Panc1 (cell line): ENCODE measurements around the gene AGTR1. TPM values are rescaled to one million over a fixed set of nuclear protein-coding genes. Genes with fewer than 3 reads are reported as not detected.

Source experiments
- ATAC-seq: fragments of 200-7000 bp; cut with Tn5 transposase; 2 replicates; pipeline ENCODE4 v1.9.1; 2020; ENCODE audit warnings: mild to moderate bottlenecking, moderate library complexity
- BruUV-seq: library from RNA; stranded (reverse); fragments of 400-500 nt; replicated peaks from 2 replicates; lab custom pipeline; 2021; lab: Mats Ljungman, UMichigan
- CTCF ChIA-PET: fragments of 300-600 bp; sonication (Branson Sonifier 250); formaldehyde crosslinking; loops from one replicate; lab custom pipeline; 2022; ENCODE audit warnings: antibody characterized with exemption; lab: Charles Lee
- POLR2A ChIA-PET: fragments of 300-600 bp; sonication (Branson Sonifier 250); formaldehyde crosslinking; loops from one replicate; lab custom pipeline; 2022; ENCODE audit warnings: antibody characterized with exemption; lab: Charles Lee
- DNase-seq: peaks from one replicate; pipeline ENCODE4 v3.0.0-alpha.2; 2010; ENCODE audit warnings: low read depth, low spot score
- H3K27ac ChIP-seq: 2 replicates; pipeline ENCODE4 v1.5.1; 2011; ENCODE audit warnings: mild to moderate bottlenecking, low read length, inconsistent platforms
- H3K27me3 ChIP-seq: fragments of 200-500 bp; sonication (Bioruptor generic); 2 replicates; pipeline ENCODE4 v1.6.0; 2014; ENCODE audit warnings: low read length, inconsistent platforms; ENCODE audit not compliant: control insufficient read depth, insufficient read depth
- H3K36me3 ChIP-seq: fragments of 200-500 bp; sonication (Bioruptor generic); 2 replicates; pipeline ENCODE4 v1.5.1; 2014; ENCODE audit warnings: inconsistent platforms, mild to moderate bottlenecking, low read length, moderate library complexity; ENCODE audit not compliant: control insufficient read depth, insufficient read depth
- H3K4me1 ChIP-seq: 2 replicates; pipeline ENCODE4 v1.5.1; 2011; ENCODE audit warnings: inconsistent platforms, mild to moderate bottlenecking, low read length, moderate library complexity; ENCODE audit not compliant: control insufficient read depth, insufficient read depth
- H3K4me3 ChIP-seq, 2 experiments: 2 replicates each; pipeline ENCODE4 v1.5.1; 2011 to 2012; ENCODE audit warnings: low read depth in 2 of 2, low read length in 2 of 2, mild to moderate bottlenecking in 2 of 2, inconsistent platforms in 1 of 2, moderate library complexity in 1 of 2
- H3K9me3 ChIP-seq: fragments of 200-500 bp; sonication (Bioruptor generic); 2 replicates; pipeline ENCODE4 v1.5.1; 2014; ENCODE audit warnings: low read depth, mild to moderate bottlenecking, inconsistent platforms, low read length, moderate library complexity; ENCODE audit not compliant: control insufficient read depth, insufficient read depth
- CTCF ChIP-seq: fragments of 450-650 bp; IDR thresholded peaks from 2 replicates; pipeline ENCODE4 v1.5.1; 2017; ENCODE audit warnings: mild to moderate bottlenecking
- POLR2AphosphoS5 ChIP-seq: IDR thresholded peaks from 2 replicates; pipeline ENCODE4 v1.6.1; 2012; ENCODE audit warnings: mild to moderate bottlenecking, low read depth, low read length, moderate library complexity
- REST ChIP-seq, 2 experiments: IDR thresholded peaks; 2 replicates each; pipeline ENCODE4 v1.6.1; 2011 to 2012; ENCODE audit warnings: low read depth in 2 of 2, control low read depth in 1 of 2, low read length in 1 of 2, mild to moderate bottlenecking in 1 of 2, moderate library complexity in 1 of 2; ENCODE audit not compliant: insufficient read depth in 1 of 2
- SIN3A ChIP-seq: IDR thresholded peaks from 2 replicates; pipeline ENCODE4 v1.6.1; 2012; ENCODE audit warnings: low read depth, mild to moderate bottlenecking, low read length, moderate library complexity, borderline replicate concordance; ENCODE audit not compliant: insufficient read depth
- TCF7L2 ChIP-seq: IDR thresholded peaks from 2 replicates; pipeline ENCODE4 v1.6.1; 2011; ENCODE audit warnings: mild to moderate bottlenecking, low read depth, low read length, inconsistent platforms
- in situ Hi-C: cut with HindIII; loops from 2 replicates; pipeline ENCODE4 v1.10.0; 2016; ENCODE audit warnings: low sequenced_read_pairs, low pct_unique_long_range_greater_than_20kb
- intact Hi-C: fragments of 100-400 bp; cut with micrococcal nuclease; formaldehyde crosslinking; loops from one replicate; pipeline ENCODE4 v1.10.0; 2022; ENCODE audit not compliant: unreplicated experiment
- total RNA-seq: library from RNA; stranded (reverse); gene quantifications from one replicate; pipeline ENCODE4 v1.2.1, GENCODE V29; 2021; ENCODE audit not compliant: unreplicated experiment

Gene AGTR1
- total RNA-seq, 1 experiment from 2014 or later, result 0.28 TPM

GRCh38 chr3:148748283-148748682 is 50.6 kb downstream of the AGTR1 start:
- Histone ChIP-seq H3K4me1 (no peaks in the 10 kb centered on the region), H3K27ac (no peak overlapping the region), H3K9me3 (no peaks in the 10 kb centered on the region), H3K27me3 (no peaks in the 10 kb centered on the region), H3K4me3 (no peak overlapping the region), H3K36me3 (no peaks in the 10 kb centered on the region)
- no TSS peak for BruUV-seq
- DNase-seq (no peak), ATAC-seq (no peak)
- no peak for TF ChIP-seq TCF7L2
- no peak for TF ChIP-seq REST (IDR thresholded peaks at IDR 0.05; ENCODE audit: insufficient read depth in 1 of 2, low read depth in 2 of 2, low read length in 1 of 2)
- no peak for TF ChIP-seq CTCF
- TF ChIP-seq POLR2AphosphoS5, result no peak
- TF ChIP-seq SIN3A, result no peak
- intact Hi-C loops, result no loop called here
- CTCF ChIA-PET, result no interaction called here
- in situ Hi-C loops, result no loop called here
- POLR2A ChIA-PET, result no interaction called here

- intact Hi-C loops (no loop called here), in situ Hi-C loops (no loop called here)
- no peak for ATAC-seq
- ChIA-PET CTCF (no interaction called here), POLR2A (no interaction called here)
- Histone ChIP-seq H3K36me3 (no peaks in the 10 kb centered on the region), H3K27ac (no peak overlapping the region), H3K4me3 (no peak overlapping the region), H3K27me3 (no peaks in the 10 kb centered on the region), H3K4me1 (no peaks in the 10 kb centered on the region), H3K9me3 (no peaks in the 10 kb centered on the region)
- TF ChIP-seq POLR2AphosphoS5 (no peak), SIN3A (no peak), REST (IDR thresholded peaks at IDR 0.05; ENCODE audit: insufficient read depth in 1 of 2, low read depth in 2 of 2, low read length in 1 of 2) (no peak), CTCF (no peak), TCF7L2 (no peak)
- BruUV-seq, result no TSS peak
- DNase-seq, result no peak
These were observed 52.6 kb downstream of the AGTR1 start for GRCh38 chr3:148750296-148750695.
